IMR-90 (cell line): ENCODE measurements around the gene OMG. TPM values are rescaled to one million over a fixed set of nuclear protein-coding genes. Genes with fewer than 3 reads are reported as not detected.

Experiments used
- ATAC-seq: fragments of 200-7000 bp; cut with Tn5 transposase; 2 replicates; pipeline ENCODE4 v1.9.1; 2020; ENCODE audit warnings: low read depth, mild to moderate bottlenecking, moderate library complexity
- BruUV-seq: library from RNA; stranded (reverse); fragments of 400-500 nt; replicated peaks from 2 replicates; lab custom pipeline; 2021; lab: Mats Ljungman, UMichigan
- CTCF ChIA-PET: fragments of 300-600 bp; formaldehyde crosslinking; extraction: SDS; loops from one replicate; lab custom pipeline; 2021; ENCODE audit warnings: antibody characterized with exemption; lab: Yijun Ruan, JAX
- POLR2A ChIA-PET: fragments of 300-600 bp; sonication (Branson Sonifier 250); formaldehyde crosslinking; loops from one replicate; lab custom pipeline; 2022; ENCODE audit warnings: antibody characterized with exemption; ENCODE audit not compliant: unreplicated experiment; lab: Charles Lee
- DNase-seq: peaks from one replicate; pipeline ENCODE4 v3.0.0; 2013
- H2AFZ ChIP-seq: replicated peaks from 2 replicates; pipeline ENCODE3; 2013; ENCODE audit warnings: low read length, mild to moderate bottlenecking; ENCODE audit not compliant: poor library complexity
- H2AK5ac ChIP-seq: 2 replicates; pipeline ENCODE4 v1.6.1; 2013; ENCODE audit warnings: low read depth, low read length, inconsistent platforms
- H2AK9ac ChIP-seq: replicated peaks from 2 replicates; pipeline ENCODE3; 2013; ENCODE audit warnings: mild to moderate bottlenecking, low read depth, low read length, moderate library complexity; ENCODE audit not compliant: poor library complexity
- H2BK120ac ChIP-seq: 2 replicates; pipeline ENCODE4 v1.6.1; 2013; ENCODE audit warnings: low read depth, low read length, inconsistent platforms
- H2BK15ac ChIP-seq: 3 replicates; pipeline ENCODE4 v1.6.1; 2013; ENCODE audit warnings: low read depth, low read length, inconsistent platforms
- H2BK20ac ChIP-seq: 2 replicates; pipeline ENCODE4 v1.6.1; 2013; ENCODE audit warnings: low read depth, mild to moderate bottlenecking, inconsistent platforms, low read length, moderate library complexity
- H2BK5ac ChIP-seq: 2 replicates; pipeline ENCODE4 v1.6.1; 2013; ENCODE audit warnings: mild to moderate bottlenecking, low read depth, low read length, inconsistent platforms; ENCODE audit not compliant: poor library complexity, severe bottlenecking
- H3K14ac ChIP-seq: replicated peaks from 2 replicates; pipeline ENCODE4 v1.6.1; 2013; ENCODE audit warnings: low read depth, low read length, inconsistent platforms
- H3K18ac ChIP-seq: 2 replicates; pipeline ENCODE4 v1.6.1; 2013; ENCODE audit warnings: low read depth, low read length, control low read depth
- H3K23ac ChIP-seq: 2 replicates; pipeline ENCODE4 v1.6.1; 2013; ENCODE audit warnings: low read depth, low read length, inconsistent platforms
- H3K27ac ChIP-seq: 2 replicates; pipeline ENCODE4 v1.5.1; 2013; ENCODE audit warnings: mild to moderate bottlenecking, control low read depth, low read length; ENCODE audit not compliant: insufficient read depth
- H3K27me3 ChIP-seq: 2 replicates; pipeline ENCODE4 v1.6.1; 2013; ENCODE audit warnings: low read length; ENCODE audit not compliant: control insufficient read depth, insufficient read depth
- H3K36me3 ChIP-seq: 2 replicates; pipeline ENCODE4 v1.6.1; 2013; ENCODE audit warnings: low read length, mixed read lengths; ENCODE audit not compliant: control insufficient read depth, insufficient read depth
- H3K4ac ChIP-seq: 2 replicates; pipeline ENCODE4 v1.6.1; 2013; ENCODE audit warnings: low read depth, low read length, inconsistent platforms
- H3K4me1 ChIP-seq: 2 replicates; pipeline ENCODE4 v1.6.1; 2013; ENCODE audit warnings: low read length, mixed read lengths; ENCODE audit not compliant: control insufficient read depth, insufficient read depth
- H3K4me2 ChIP-seq: 2 replicates; pipeline ENCODE4 v1.6.1; 2013; ENCODE audit warnings: low read depth, mild to moderate bottlenecking, control low read depth, low read length, moderate library complexity
- H3K4me3 ChIP-seq: 2 replicates; pipeline ENCODE4 v1.5.1; 2013; ENCODE audit warnings: low read depth, mild to moderate bottlenecking, control low read depth, low read length, moderate library complexity; ENCODE audit not compliant: insufficient read depth
- H3K56ac ChIP-seq: 2 replicates; pipeline ENCODE4 v1.6.1; 2013; ENCODE audit warnings: low read length, inconsistent platforms; ENCODE audit not compliant: insufficient read depth; ENCODE audit errors: extremely low read depth
- H3K79me1 ChIP-seq, 2 experiments: 2 replicates each; pipeline ENCODE4 v1.6.1; 2013; ENCODE audit warnings: low read length in 2 of 2, inconsistent platforms in 1 of 2, low read depth in 1 of 2
- H3K9ac ChIP-seq: 2 replicates; pipeline ENCODE4 v1.6.1; 2013; ENCODE audit warnings: low read depth, low read length, control low read depth
- H3K9me1 ChIP-seq: 2 replicates; pipeline ENCODE4 v1.6.1; 2013; ENCODE audit warnings: low read length, inconsistent platforms; ENCODE audit not compliant: insufficient read depth
- H3K9me3 ChIP-seq: 2 replicates; pipeline ENCODE4 v1.6.1; 2013; ENCODE audit warnings: low read length; ENCODE audit not compliant: control insufficient read depth, insufficient read depth
- H4K20me1 ChIP-seq: 2 replicates; pipeline ENCODE4 v1.6.1; 2013; ENCODE audit warnings: low read length, inconsistent platforms; ENCODE audit not compliant: insufficient read depth
- H4K5ac ChIP-seq: 2 replicates; pipeline ENCODE4 v1.6.1; 2013; ENCODE audit warnings: mild to moderate bottlenecking, low read depth, low read length, control low read depth
- H4K8ac ChIP-seq, 2 experiments: 2 replicates each; pipeline ENCODE4 v1.6.1; 2013; ENCODE audit warnings: low read depth in 2 of 2, low read length in 2 of 2, control low read depth in 1 of 2, inconsistent platforms in 1 of 2
- H4K91ac ChIP-seq: 2 replicates; pipeline ENCODE4 v1.6.1; 2013; ENCODE audit warnings: low read depth, low read length, inconsistent platforms; ENCODE audit not compliant: insufficient read depth
- BHLHE40 ChIP-seq: fragments of 150-350 bp; IDR thresholded peaks from 2 replicates; pipeline ENCODE4 v1.6.1; 2016; ENCODE audit warnings: mild to moderate bottlenecking, low read depth, low read length
- MAFK ChIP-seq: IDR thresholded peaks from 2 replicates; pipeline ENCODE4 v1.6.1; 2012; ENCODE audit warnings: low read depth, low read length, improper control_type of control experiment
- MAZ ChIP-seq: IDR thresholded peaks from 2 replicates; pipeline ENCODE4 v1.6.1; 2012; ENCODE audit warnings: low read depth, mild to moderate bottlenecking, low read length, improper control_type of control experiment, moderate library complexity, borderline replicate concordance
- MXI1 ChIP-seq: IDR thresholded peaks from 2 replicates; pipeline ENCODE4 v1.6.1; 2012; ENCODE audit warnings: low read depth, mild to moderate bottlenecking, low read length, moderate library complexity, borderline replicate concordance
- RCOR1 ChIP-seq: IDR thresholded peaks from 2 replicates; pipeline ENCODE4 v1.6.1; 2012; ENCODE audit warnings: mild to moderate bottlenecking, low read length, improper control_type of control experiment; ENCODE audit not compliant: insufficient replicate concordance
- RFX5 ChIP-seq: IDR thresholded peaks from 2 replicates; pipeline ENCODE4 v1.8.0; 2012; ENCODE audit warnings: low read depth, mild to moderate bottlenecking, low read length, moderate library complexity
- USF2 ChIP-seq: fragments of 150-350 bp; IDR thresholded peaks from 2 replicates; pipeline ENCODE4 v1.6.1; 2017; ENCODE audit warnings: mild to moderate bottlenecking, antibody characterized with exemption, low read length, low read depth
- WGBS, 2 experiments: methylation state at CpG; one replicate each; pipeline versions ENCODE4 v1.1.5 to v1.1.7; 2013; ENCODE audit warnings: missing lambda C conversion rate in 2 of 2; ENCODE audit not compliant: insufficient read length in 1 of 2; ENCODE audit errors: extremely low coverage in 2 of 2; 5-methylcytosine and 5-hydroxymethylcytosine counted together
- dilution Hi-C: fragments of 300-500 bp; cut with HindIII; formaldehyde crosslinking; loops from one replicate; pipeline ENCODE4 v1.14.3; 2018; ENCODE audit warnings: low sequenced_read_pairs; ENCODE audit not compliant: unreplicated experiment
- in situ Hi-C: fragments of 300-500 bp; cut with MboI; formaldehyde crosslinking; loops from 3 replicates; pipeline ENCODE4 v1.14.3; 2019; ENCODE audit warnings: low sequenced_read_pairs, inconsistent platforms, mixed read lengths
- intact Hi-C: fragments of 100-400 bp; cut with micrococcal nuclease; formaldehyde crosslinking; loops from 2 replicates; pipeline ENCODE4 v1.10.0; 2022
- polyA plus RNA-seq, 3 experiments: library from polyadenylated mRNA; depleted of rRNA; stranded (reverse); fragments of >200 nt; gene quantifications; 2 replicates each; pipeline ENCODE4 v1.2.3, GENCODE V29; 2012; ENCODE audit warnings: low replicate concordance in 1 of 3
- total RNA-seq: library from RNA; depleted of rRNA; stranded (reverse); fragments of >200 nt; gene quantifications from 2 replicates; pipeline ENCODE4 v1.2.3, GENCODE V29; 2012
- TF ChIP-seq, protein P1 (sequence below): fragments of 150-350 bp; IDR thresholded peaks from 2 replicates; pipeline ENCODE4 v1.6.1; 2016; ENCODE audit warnings: low read depth, mild to moderate bottlenecking, low read length, moderate library complexity, borderline replicate concordance

Gene OMG
- total and polyA plus RNA-seq, 2 of the 4 experiments (the other 2 are of a cell fraction): 0.18 TPM; not detected in 1

DNA sequence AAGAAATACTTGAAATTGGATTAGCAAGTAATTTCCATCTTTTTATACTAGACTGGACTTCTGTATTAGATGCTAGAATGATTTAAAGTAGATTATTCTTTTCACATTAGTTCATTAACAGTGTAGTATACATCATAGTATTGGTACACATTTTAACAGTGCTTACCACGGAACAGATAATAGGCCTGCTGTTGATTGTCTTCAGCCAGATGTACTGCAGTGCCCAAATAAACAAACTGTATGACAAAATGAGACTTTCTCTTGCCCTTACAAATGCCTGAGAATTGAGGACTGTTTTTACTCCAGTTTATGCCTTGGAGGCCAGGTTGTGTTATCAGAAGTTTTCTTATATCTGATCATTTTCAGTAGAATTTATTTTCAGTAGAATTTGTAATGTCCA, 23.8 kb upstream of the OMG start:
- Histone ChIP-seq H3K14ac (no peak overlapping the region), H3K9me3 (no peaks in the 10 kb centered on the region), H3K79me1 (peaks cover 5 to 32% of the 10 kb centered on the region in 2 experiments; a peak in 3 of 4 replicates), H3K56ac (no peak overlapping the region), H3K4me1 (peaks cover 3% of the 10 kb centered on the region), H4K20me1 (no peaks in the 10 kb centered on the region), H4K91ac (no peak overlapping the region), H2AK5ac (no peak overlapping the region), H3K4ac (no peak overlapping the region; the same call in 1 of the 2 replicates), H3K4me3 (no peak overlapping the region), H3K27me3 (no peaks in the 10 kb centered on the region), H3K18ac (0 out of 2 replicates have a peak overlapping the region, but pooled peaks have one; percentile 14), H3K23ac (no peak overlapping the region), H2BK20ac (peak overlapping the region; percentile 2; the same call in 1 of the 2 replicates), H4K8ac (no peak overlapping the region), H4K5ac (no peak overlapping the region), H2BK15ac (no peak overlapping the region), H2BK120ac (no peak overlapping the region), H2AFZ (no peak overlapping the region), H2BK5ac (peak overlapping the region; percentile 41), H3K36me3 (peaks cover 1% of the 10 kb centered on the region), H3K27ac (no peak overlapping the region), H3K9me1 (no peaks in the 10 kb centered on the region), H3K4me2 (no peak overlapping the region; the same call in 1 of the 2 replicates), H3K9ac (no peak overlapping the region), H2AK9ac (no peak overlapping the region)
- intact Hi-C loops (no loop called here), dilution Hi-C loops (no loop called here), in situ Hi-C loops (no loop called here)
- ChIA-PET POLR2A (no interaction called here), CTCF (no interaction called here)
- no CpG with 5 or more reads among the region's 1 CpG for WGBS, 2 experiments
- no TSS peak for BruUV-seq
- TF ChIP-seq MAZ (no peak), MAFK (no peak), MXI1 (no peak), RCOR1 (no peak), USF2 (no peak), BHLHE40 (no peak), RFX5 (no peak)
- TF ChIP-seq, protein P1, sequence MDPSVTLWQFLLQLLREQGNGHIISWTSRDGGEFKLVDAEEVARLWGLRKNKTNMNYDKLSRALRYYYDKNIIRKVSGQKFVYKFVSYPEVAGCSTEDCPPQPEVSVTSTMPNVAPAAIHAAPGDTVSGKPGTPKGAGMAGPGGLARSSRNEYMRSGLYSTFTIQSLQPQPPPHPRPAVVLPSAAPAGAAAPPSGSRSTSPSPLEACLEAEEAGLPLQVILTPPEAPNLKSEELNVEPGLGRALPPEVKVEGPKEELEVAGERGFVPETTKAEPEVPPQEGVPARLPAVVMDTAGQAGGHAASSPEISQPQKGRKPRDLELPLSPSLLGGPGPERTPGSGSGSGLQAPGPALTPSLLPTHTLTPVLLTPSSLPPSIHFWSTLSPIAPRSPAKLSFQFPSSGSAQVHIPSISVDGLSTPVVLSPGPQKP: no peak
- DNase-seq (peak; percentile 37), ATAC-seq (no peak; the same call in 1 of the 2 replicates)
